ENCODE results near the gene CLDN8. TPM values are rescaled to one million over a fixed set of nuclear protein-coding genes. Genes with fewer than 3 reads are reported as not detected.

The CLDN8 gene
- total and polyA plus RNA-seq, 4 donors, result 0.23 TPM; not detected in 3

GRCh38 chr21:30240661-30241060, 24.8 kb upstream of the CLDN8 start:
- intact Hi-C loops (cut with DNase I), result no loop called here
- Histone ChIP-seq H3K27me3 (ENCODE audit: control insufficient read depth in 1 of 2, insufficient read depth in 2 of 2, low read length in 1 of 2) (no peaks in the 10 kb centered on the region), H3K9me3 (ENCODE audit: control insufficient read depth, low read length) (no peaks in the 10 kb centered on the region), H3K27ac (ENCODE audit: low read depth in 1 of 2, low read length in 2 of 2) (no peak overlapping the region), H3K36me3 (ENCODE audit: control insufficient read depth in 1 of 2, insufficient read depth in 2 of 2, low read length in 1 of 2) (no peaks in the 10 kb centered on the region), H3K4me1 (ENCODE audit: control insufficient read depth in 1 of 2, insufficient read depth in 2 of 2, low read length in 2 of 2) (no peaks in the 10 kb centered on the region), H3K4me3 (ENCODE audit: low read length in 2 of 2) (no peak overlapping the region)
- DNase-seq (no peak), ATAC-seq (ENCODE audit: low FRiP score) (no peak)
- 79 to 83% methylated on average over 3 of the region's 3 CpGs for WGBS, 2 donors

DNA sequence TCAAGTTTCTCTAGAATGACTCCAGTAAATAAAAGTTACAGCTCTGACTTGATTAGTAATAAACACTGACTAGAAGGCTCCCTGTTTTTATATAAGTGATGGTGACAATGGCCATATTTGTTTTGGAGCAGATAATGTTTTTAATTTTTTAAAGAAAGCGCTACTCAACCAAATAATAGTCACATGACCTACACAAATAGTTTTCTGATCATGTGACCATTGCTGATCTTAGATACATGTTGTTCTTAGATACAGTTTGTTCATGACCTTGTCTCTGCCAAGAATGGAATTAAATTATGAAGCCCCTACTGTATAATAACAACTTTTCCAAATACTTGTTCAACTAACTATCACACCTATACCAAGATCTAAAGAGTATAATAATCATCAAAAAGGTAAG, 22.3 kb upstream of the CLDN8 start:
- no peak overlapping the region for H3K27ac ChIP-seq (ENCODE audit: low read depth in 1 of 2, low read length in 2 of 2)
- H3K4me1 ChIP-seq (ENCODE audit: control insufficient read depth in 1 of 2, insufficient read depth in 2 of 2, low read length in 2 of 2), result no peaks in the 10 kb centered on the region
- no peak overlapping the region for H3K4me3 ChIP-seq (ENCODE audit: low read length in 2 of 2)
- WGBS, 2 donors, result 81% methylated on average over 1 of the region's 1 CpG
- ATAC-seq (ENCODE audit: low FRiP score) (no peak), DNase-seq (no peak)
- intact Hi-C loops (cut with DNase I), result no loop called here
- no peaks in the 10 kb centered on the region for H3K27me3 ChIP-seq (ENCODE audit: control insufficient read depth in 1 of 2, insufficient read depth in 2 of 2, low read length in 1 of 2)
- H3K9me3 ChIP-seq (ENCODE audit: control insufficient read depth, low read length), result no peaks in the 10 kb centered on the region
- no peaks in the 10 kb centered on the region for H3K36me3 ChIP-seq (ENCODE audit: control insufficient read depth in 1 of 2, insufficient read depth in 2 of 2, low read length in 1 of 2)

DNA sequence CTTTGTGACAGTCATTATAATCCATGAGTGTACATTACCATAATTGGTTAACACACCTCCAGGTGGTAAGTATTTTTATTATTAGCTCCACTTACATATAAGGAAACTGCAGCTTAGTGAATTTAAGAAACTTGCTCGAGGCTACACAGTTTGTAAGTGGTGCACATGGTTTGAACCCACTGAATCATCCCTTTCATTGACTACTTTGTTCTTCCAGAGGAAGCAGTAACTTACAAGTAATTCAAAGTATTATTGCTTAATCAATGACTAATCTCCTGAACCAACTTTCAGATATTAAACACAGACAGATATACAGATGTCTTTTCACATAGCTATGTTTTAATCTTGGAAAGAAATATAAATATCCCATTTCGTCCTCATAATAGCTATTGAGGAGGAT, 18.7 kb upstream of the CLDN8 start:
- intact Hi-C loops (cut with DNase I), result no loop called here
- H3K4me3 ChIP-seq (ENCODE audit: low read length in 2 of 2), result no peak overlapping the region
- ATAC-seq (ENCODE audit: low FRiP score) (no peak), DNase-seq (no peak)
- 57 to 60% methylated on average over 2 of the region's 2 CpGs for WGBS, 2 donors
- H3K27ac ChIP-seq (ENCODE audit: low read depth in 1 of 2, low read length in 2 of 2), result no peak overlapping the region
- H3K36me3 ChIP-seq (ENCODE audit: control insufficient read depth in 1 of 2, insufficient read depth in 2 of 2, low read length in 1 of 2), result no peaks in the 10 kb centered on the region
- H3K4me1 ChIP-seq (ENCODE audit: control insufficient read depth in 1 of 2, insufficient read depth in 2 of 2, low read length in 2 of 2), result no peaks in the 10 kb centered on the region
- no peaks in the 10 kb centered on the region for H3K27me3 ChIP-seq (ENCODE audit: control insufficient read depth in 1 of 2, insufficient read depth in 2 of 2, low read length in 1 of 2)
- H3K9me3 ChIP-seq (ENCODE audit: control insufficient read depth, low read length), result no peaks in the 10 kb centered on the region

GRCh38 chr21:30234050-30234449, 18.2 kb upstream of the CLDN8 start:
- DNase-seq (no peak), ATAC-seq (ENCODE audit: low FRiP score) (no peak)
- WGBS, 2 donors, result 71 to 78% methylated on average over 3 of the region's 3 CpGs
- no peaks in the 10 kb centered on the region for H3K9me3 ChIP-seq (ENCODE audit: control insufficient read depth, low read length)
- H3K4me3 ChIP-seq (ENCODE audit: low read length in 2 of 2), result no peak overlapping the region
- no peak overlapping the region for H3K27ac ChIP-seq (ENCODE audit: low read depth in 1 of 2, low read length in 2 of 2)
- intact Hi-C loops (cut with DNase I), result no loop called here
- no peaks in the 10 kb centered on the region for H3K36me3 ChIP-seq (ENCODE audit: control insufficient read depth in 1 of 2, insufficient read depth in 2 of 2, low read length in 1 of 2)
- no peaks in the 10 kb centered on the region for H3K4me1 ChIP-seq (ENCODE audit: control insufficient read depth in 1 of 2, insufficient read depth in 2 of 2, low read length in 2 of 2)
- no peaks in the 10 kb centered on the region for H3K27me3 ChIP-seq (ENCODE audit: control insufficient read depth in 1 of 2, insufficient read depth in 2 of 2, low read length in 1 of 2)

DNA sequence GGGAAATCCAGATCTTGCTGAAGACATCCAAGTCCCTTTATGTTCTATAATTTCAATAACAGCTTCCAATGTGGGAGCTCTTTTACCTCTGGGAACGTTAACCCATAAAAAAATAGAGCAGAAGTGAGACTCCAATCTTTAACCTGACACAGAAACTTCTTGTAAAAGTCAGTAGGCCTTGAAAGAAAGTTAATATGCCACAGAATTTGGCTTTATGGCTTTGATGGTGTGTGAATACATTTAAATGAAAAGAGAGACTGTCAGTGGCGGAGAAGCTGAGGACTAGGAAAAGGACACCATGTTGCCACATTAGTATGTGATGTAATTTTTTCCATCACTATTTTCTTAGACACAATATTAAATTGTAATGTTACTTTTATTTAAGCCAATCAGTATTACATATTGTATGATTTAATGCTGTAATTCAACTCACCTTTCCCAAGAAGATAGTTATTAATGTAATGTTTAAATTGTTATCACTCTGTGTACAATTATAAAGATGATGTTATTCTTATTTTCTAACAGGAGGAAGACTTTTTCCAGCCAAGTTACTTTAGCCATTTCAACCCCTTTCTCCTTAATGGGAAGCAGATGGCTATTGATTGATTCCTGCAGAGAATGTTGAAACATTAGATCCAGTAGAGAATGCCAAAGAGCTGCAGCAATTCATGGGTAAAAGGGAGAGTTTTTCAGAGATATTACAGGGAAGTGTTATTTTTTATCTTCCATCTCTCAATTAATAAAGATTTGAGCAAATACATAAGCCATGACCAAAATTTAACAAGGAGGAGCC, 17.5 kb upstream of the CLDN8 start:
- ATAC-seq (ENCODE audit: low FRiP score) (no peak), DNase-seq (no peak)
- Histone ChIP-seq H3K27ac (ENCODE audit: low read depth in 1 of 2, low read length in 2 of 2) (no peak overlapping the region), H3K36me3 (ENCODE audit: control insufficient read depth in 1 of 2, insufficient read depth in 2 of 2, low read length in 1 of 2) (no peaks in the 10 kb centered on the region), H3K4me1 (ENCODE audit: control insufficient read depth in 1 of 2, insufficient read depth in 2 of 2, low read length in 2 of 2) (no peaks in the 10 kb centered on the region), H3K4me3 (ENCODE audit: low read length in 2 of 2) (no peak overlapping the region), H3K9me3 (ENCODE audit: control insufficient read depth, low read length) (no peaks in the 10 kb centered on the region), H3K27me3 (ENCODE audit: control insufficient read depth in 1 of 2, insufficient read depth in 2 of 2, low read length in 1 of 2) (no peaks in the 10 kb centered on the region)
- WGBS, 2 donors, result 81 to 85% methylated on average over 2 of the region's 2 CpGs
- intact Hi-C loops (cut with DNase I), result no loop called here

DNA sequence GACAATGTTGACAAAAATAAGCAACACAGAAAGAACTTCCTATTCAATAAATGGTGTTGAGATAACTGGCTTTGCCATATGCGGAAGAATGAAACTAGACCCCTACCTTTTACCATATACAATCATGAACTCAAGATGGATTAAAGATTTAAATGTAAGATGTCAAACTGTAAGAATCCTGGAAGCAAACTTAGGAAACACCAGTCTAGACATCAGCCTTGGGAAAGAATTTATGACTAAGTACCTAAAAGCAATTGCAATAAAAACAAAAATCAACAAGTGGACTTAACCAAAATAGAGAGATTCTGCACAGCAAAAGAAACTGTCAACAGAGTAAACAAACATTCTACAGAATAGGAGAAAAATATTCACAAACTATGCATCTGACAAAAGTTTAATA, 16.1 kb upstream of the CLDN8 start:
- intact Hi-C loops (cut with DNase I), result no loop called here
- no peak for DNase-seq
- WGBS, 2 donors, result 97 to 99% methylated on average over 1 of the region's 1 CpG
- no peak for ATAC-seq (ENCODE audit: low FRiP score)
- Histone ChIP-seq H3K4me3 (ENCODE audit: low read length in 2 of 2) (no peak overlapping the region), H3K4me1 (ENCODE audit: control insufficient read depth in 1 of 2, insufficient read depth in 2 of 2, low read length in 2 of 2) (no peaks in the 10 kb centered on the region), H3K9me3 (ENCODE audit: control insufficient read depth, low read length) (no peaks in the 10 kb centered on the region), H3K36me3 (ENCODE audit: control insufficient read depth in 1 of 2, insufficient read depth in 2 of 2, low read length in 1 of 2) (no peaks in the 10 kb centered on the region), H3K27me3 (ENCODE audit: control insufficient read depth in 1 of 2, insufficient read depth in 2 of 2, low read length in 1 of 2) (no peaks in the 10 kb centered on the region), H3K27ac (ENCODE audit: low read depth in 1 of 2, low read length in 2 of 2) (no peak overlapping the region)

DNA sequence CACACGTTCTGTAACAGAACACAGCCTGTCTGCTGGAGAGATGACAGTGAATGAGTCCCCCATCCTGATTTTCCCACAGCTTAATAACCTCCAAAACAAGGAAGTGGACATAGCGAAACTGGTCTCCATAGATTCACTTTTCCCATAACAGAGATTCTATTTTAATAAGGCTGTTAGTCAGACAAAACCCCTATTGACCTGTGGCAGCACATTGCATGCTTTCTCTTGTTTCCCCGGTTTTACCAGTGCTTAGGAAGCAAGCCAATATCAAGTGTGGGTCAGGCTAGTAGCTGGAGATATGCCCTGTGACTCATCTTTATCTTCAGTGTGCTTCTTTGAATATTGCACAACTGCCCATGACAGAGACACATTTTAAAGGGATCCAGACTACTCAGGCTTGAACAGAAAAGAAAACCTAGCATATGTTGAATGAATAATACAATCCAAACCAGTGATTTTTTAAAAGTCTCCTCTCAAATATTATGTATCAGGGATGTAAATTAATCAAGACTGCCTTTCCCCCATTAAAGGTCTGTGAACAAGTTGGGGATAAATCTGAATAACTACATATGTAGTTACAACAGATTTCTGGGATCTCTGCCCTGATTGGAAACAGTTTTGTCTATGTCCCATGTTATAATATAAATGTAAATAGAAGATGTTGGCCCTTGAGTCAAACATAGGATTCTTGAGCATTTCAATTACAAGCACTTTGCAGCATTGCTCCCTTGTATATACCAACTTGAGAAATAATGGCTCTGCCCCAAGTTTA, 11.9 kb upstream of the CLDN8 start:
- Histone ChIP-seq H3K27ac (ENCODE audit: low read depth in 1 of 2, low read length in 2 of 2) (no peak overlapping the region), H3K9me3 (ENCODE audit: control insufficient read depth, low read length) (no peaks in the 10 kb centered on the region), H3K4me1 (ENCODE audit: control insufficient read depth in 1 of 2, insufficient read depth in 2 of 2, low read length in 2 of 2) (no peaks in the 10 kb centered on the region), H3K27me3 (ENCODE audit: control insufficient read depth in 1 of 2, insufficient read depth in 2 of 2, low read length in 1 of 2) (no peaks in the 10 kb centered on the region), H3K36me3 (ENCODE audit: control insufficient read depth in 1 of 2, insufficient read depth in 2 of 2, low read length in 1 of 2) (no peaks in the 10 kb centered on the region), H3K4me3 (ENCODE audit: low read length in 2 of 2) (no peak overlapping the region)
- no peak for DNase-seq
- intact Hi-C loops (cut with DNase I), result no loop called here
- peak; percentile 85 for ATAC-seq (ENCODE audit: low FRiP score)
- 39 to 45% methylated on average over 3 of the region's 3 CpGs for WGBS, 2 donors

- H3K36me3 ChIP-seq (ENCODE audit: control insufficient read depth in 1 of 2, insufficient read depth in 2 of 2, low read length in 1 of 2), result no peaks in the 10 kb centered on the region
- 85 to 95% methylated on average over 1 of the region's 1 CpG for WGBS, 2 donors
- H3K4me3 ChIP-seq (ENCODE audit: low read length in 2 of 2), result no peak overlapping the region
- ATAC-seq (ENCODE audit: low FRiP score) (no peak), DNase-seq (no peak)
- H3K27me3 ChIP-seq (ENCODE audit: control insufficient read depth in 1 of 2, insufficient read depth in 2 of 2, low read length in 1 of 2), result no peaks in the 10 kb centered on the region
- no peak overlapping the region for H3K27ac ChIP-seq (ENCODE audit: low read depth in 1 of 2, low read length in 2 of 2)
- H3K9me3 ChIP-seq (ENCODE audit: control insufficient read depth, low read length), result no peaks in the 10 kb centered on the region
- H3K4me1 ChIP-seq (ENCODE audit: control insufficient read depth in 1 of 2, insufficient read depth in 2 of 2, low read length in 2 of 2), result no peaks in the 10 kb centered on the region
- intact Hi-C loops (cut with DNase I), result no loop called here
These were observed 11.2 kb upstream of the CLDN8 start for GRCh38 chr21:30227128-30227527.

- ATAC-seq (ENCODE audit: low FRiP score) (no peak), DNase-seq (no peak)
- H3K27me3 ChIP-seq (ENCODE audit: control insufficient read depth in 1 of 2, insufficient read depth in 2 of 2, low read length in 1 of 2), result no peaks in the 10 kb centered on the region
- intact Hi-C loops (cut with DNase I), result no loop called here
- H3K36me3 ChIP-seq (ENCODE audit: control insufficient read depth in 1 of 2, insufficient read depth in 2 of 2, low read length in 1 of 2), result no peaks in the 10 kb centered on the region
- H3K27ac ChIP-seq (ENCODE audit: low read depth in 1 of 2, low read length in 2 of 2), result no peak overlapping the region
- 73 to 83% methylated on average over 2 of the region's 2 CpGs for WGBS, 2 donors
- H3K4me1 ChIP-seq (ENCODE audit: control insufficient read depth in 1 of 2, insufficient read depth in 2 of 2, low read length in 2 of 2), result no peaks in the 10 kb centered on the region
- no peaks in the 10 kb centered on the region for H3K9me3 ChIP-seq (ENCODE audit: control insufficient read depth, low read length)
- no peak overlapping the region for H3K4me3 ChIP-seq (ENCODE audit: low read length in 2 of 2)
These were observed 7.7 kb upstream of the CLDN8 start for GRCh38 chr21:30223596-30223995.

Measured in aorta (tissue), 5 donors.